ENCODE data around the gene S100A8.
"Not testable (repeated sequence)": the region's sequence is repeated elsewhere in the genome, so short reads cannot be mapped to it uniquely, and the experiment has no call there.

S100A8 gene

GRCh38 chr1:153347856-153348255 lies 43.0 kb downstream of the S100A8 start:
- H3K4me3 ChIP-seq (ENCODE audit: insufficient read depth, low read length, poor library complexity, severe bottlenecking): no peak overlapping the region
- no peaks in the 10 kb centered on the region for H4K20me1 ChIP-seq (ENCODE audit: low read depth, low read length)
- no peaks in the 10 kb centered on the region for H3K36me3 ChIP-seq (ENCODE audit: low read length)
- no peak overlapping the region for H3K9ac ChIP-seq (ENCODE audit: low read length)
- no peaks in the 10 kb centered on the region for H3K79me2 ChIP-seq (ENCODE audit: insufficient read depth, low read length)
- H2AFZ ChIP-seq (ENCODE audit: low read depth, low read length, severe bottlenecking): no peak overlapping the region
- H3K27ac ChIP-seq (ENCODE audit: low read depth, low read length): no peak overlapping the region
- H3K4me2 ChIP-seq (ENCODE audit: low read depth, low read length, poor library complexity, severe bottlenecking): no peak overlapping the region
- no peaks in the 10 kb centered on the region for H3K27me3 ChIP-seq (ENCODE audit: low read length)
- H3K9me3 ChIP-seq (ENCODE audit: insufficient read depth, low read length): no peaks in the 10 kb centered on the region
- H3F3A ChIP-seq (ENCODE audit: insufficient read depth): no peaks in the 10 kb centered on the region
- H3K9me2 ChIP-seq (replicated peaks; ENCODE audit: insufficient read depth, low read length): no peaks in the 10 kb centered on the region
- no peak for TF ChIP-seq CTCF (IDR thresholded peaks at IDR 0.05; ENCODE audit: insufficient read depth, low read length, poor library complexity, severe bottlenecking)
- no peak for TF ChIP-seq EZH2phosphoT487 (conservative IDR thresholded peaks at IDR 0.05; ENCODE audit: low read length)

- H3K4me3 ChIP-seq (ENCODE audit: insufficient read depth, low read length, poor library complexity, severe bottlenecking); H3K4me2 ChIP-seq (ENCODE audit: low read depth, low read length, poor library complexity, severe bottlenecking); H4K20me1 ChIP-seq (ENCODE audit: low read depth, low read length); H3K27ac ChIP-seq (ENCODE audit: low read depth, low read length); H3K9me2 ChIP-seq (replicated peaks; ENCODE audit: insufficient read depth, low read length); H3K9me3 ChIP-seq (ENCODE audit: insufficient read depth, low read length); H3F3A ChIP-seq (ENCODE audit: insufficient read depth); H3K27me3 ChIP-seq (ENCODE audit: low read length); H3K36me3 ChIP-seq (ENCODE audit: low read length); H2AFZ ChIP-seq (ENCODE audit: low read depth, low read length, severe bottlenecking); H3K79me2 ChIP-seq (ENCODE audit: insufficient read depth, low read length); H3K9ac ChIP-seq (ENCODE audit: low read length): not testable (repeated sequence)
Measured at GRCh38 chr1:153347049-153347448, 43.8 kb downstream of the S100A8 start.

- no peaks in the 10 kb centered on the region for H3K27me3 ChIP-seq (ENCODE audit: low read length)
- H3K36me3 ChIP-seq (ENCODE audit: low read length): no peaks in the 10 kb centered on the region
- H2AFZ ChIP-seq (ENCODE audit: low read depth, low read length, severe bottlenecking): no peak overlapping the region
- H4K20me1 ChIP-seq (ENCODE audit: low read depth, low read length): no peaks in the 10 kb centered on the region
- no peaks in the 10 kb centered on the region for H3K9me3 ChIP-seq (ENCODE audit: insufficient read depth, low read length)
- no peak overlapping the region for H3K9ac ChIP-seq (ENCODE audit: low read length)
- TF ChIP-seq CTCF (IDR thresholded peaks at IDR 0.05; ENCODE audit: insufficient read depth, low read length, poor library complexity, severe bottlenecking) (no peak), EZH2phosphoT487 (conservative IDR thresholded peaks at IDR 0.05; ENCODE audit: low read length) (no peak)
- H3K79me2 ChIP-seq (ENCODE audit: insufficient read depth, low read length): no peaks in the 10 kb centered on the region
- no peak overlapping the region for H3K27ac ChIP-seq (ENCODE audit: low read depth, low read length)
- H3K4me3 ChIP-seq (ENCODE audit: insufficient read depth, low read length, poor library complexity, severe bottlenecking): no peak overlapping the region
- no peaks in the 10 kb centered on the region for H3K9me2 ChIP-seq (replicated peaks; ENCODE audit: insufficient read depth, low read length)
- no peaks in the 10 kb centered on the region for H3F3A ChIP-seq (ENCODE audit: insufficient read depth)
- H3K4me2 ChIP-seq (ENCODE audit: low read depth, low read length, poor library complexity, severe bottlenecking): no peak overlapping the region
Measured at GRCh38 chr1:153346077-153346723, 44.7 kb downstream of the S100A8 start.

DNA sequence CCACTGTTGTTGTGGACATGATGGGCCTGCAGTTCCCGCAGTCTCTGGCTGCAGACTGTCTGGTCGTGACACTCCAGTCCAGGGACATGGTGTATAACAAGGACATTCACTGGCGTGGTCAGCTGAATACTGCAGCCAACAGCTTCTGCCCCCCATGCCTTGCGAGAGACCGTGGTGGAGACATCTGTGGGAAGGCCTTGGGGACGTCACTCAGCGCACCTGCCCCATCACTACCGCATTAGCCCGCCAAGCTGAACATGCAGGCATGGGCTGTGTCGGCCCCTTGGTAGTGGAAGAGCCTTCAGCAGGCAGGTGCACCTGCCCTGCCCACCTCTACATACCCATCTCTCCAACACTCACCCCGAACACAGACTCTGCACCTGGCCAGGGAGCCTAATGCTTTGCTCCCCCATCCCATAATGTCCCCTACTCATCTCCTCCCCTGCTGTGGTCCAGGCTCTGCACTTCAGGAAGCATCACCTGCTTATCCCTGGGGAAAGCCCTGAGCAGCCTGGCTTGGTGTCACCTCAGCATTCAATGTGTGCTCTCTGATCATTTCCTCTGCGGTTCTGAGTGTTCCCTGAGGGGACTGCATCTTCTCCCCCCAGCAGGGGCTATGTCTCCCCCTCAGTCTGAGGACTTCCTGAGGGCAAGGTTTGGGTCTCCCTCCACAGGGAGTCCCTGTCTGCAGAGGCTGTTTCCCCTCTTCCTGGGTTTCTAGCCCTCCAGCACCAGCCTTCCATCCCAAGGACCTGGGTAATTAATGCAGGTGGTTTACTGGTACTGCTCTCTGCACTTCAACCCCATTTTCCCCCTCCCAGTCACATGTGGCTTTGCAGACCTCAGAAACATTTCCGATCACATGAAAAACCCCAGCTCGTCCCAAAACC lies 45.4 kb downstream of the S100A8 start:
- Histone ChIP-seq H3K36me3 (ENCODE audit: low read length) (no peaks in the 10 kb centered on the region), H3K27ac (ENCODE audit: low read depth, low read length) (no peak overlapping the region), H3K4me3 (ENCODE audit: insufficient read depth, low read length, poor library complexity, severe bottlenecking) (no peak overlapping the region), H3K9me2 (replicated peaks; ENCODE audit: insufficient read depth, low read length) (no peaks in the 10 kb centered on the region), H3F3A (ENCODE audit: insufficient read depth) (no peaks in the 10 kb centered on the region), H3K27me3 (ENCODE audit: low read length) (no peaks in the 10 kb centered on the region), H4K20me1 (ENCODE audit: low read depth, low read length) (no peaks in the 10 kb centered on the region), H3K9ac (ENCODE audit: low read length) (no peak overlapping the region), H3K9me3 (ENCODE audit: insufficient read depth, low read length) (no peaks in the 10 kb centered on the region), H3K79me2 (ENCODE audit: insufficient read depth, low read length) (no peaks in the 10 kb centered on the region), H3K4me2 (ENCODE audit: low read depth, low read length, poor library complexity, severe bottlenecking) (no peak overlapping the region), H2AFZ (ENCODE audit: low read depth, low read length, severe bottlenecking) (no peak overlapping the region)
- TF ChIP-seq CTCF (IDR thresholded peaks at IDR 0.05; ENCODE audit: insufficient read depth, low read length, poor library complexity, severe bottlenecking) (no peak), EZH2phosphoT487 (conservative IDR thresholded peaks at IDR 0.05; ENCODE audit: low read length) (no peak)
